ENCODE measurements around the gene TFB1M.
"Not testable (repeated sequence)": the region's sequence is repeated elsewhere in the genome, so short reads cannot be mapped to it uniquely, and the experiment has no call there.

Gene TFB1M

GRCh38 chr6:155234167-155234566, 80.1 kb downstream of the TFB1M start:
- no peak for DNase-seq

DNA sequence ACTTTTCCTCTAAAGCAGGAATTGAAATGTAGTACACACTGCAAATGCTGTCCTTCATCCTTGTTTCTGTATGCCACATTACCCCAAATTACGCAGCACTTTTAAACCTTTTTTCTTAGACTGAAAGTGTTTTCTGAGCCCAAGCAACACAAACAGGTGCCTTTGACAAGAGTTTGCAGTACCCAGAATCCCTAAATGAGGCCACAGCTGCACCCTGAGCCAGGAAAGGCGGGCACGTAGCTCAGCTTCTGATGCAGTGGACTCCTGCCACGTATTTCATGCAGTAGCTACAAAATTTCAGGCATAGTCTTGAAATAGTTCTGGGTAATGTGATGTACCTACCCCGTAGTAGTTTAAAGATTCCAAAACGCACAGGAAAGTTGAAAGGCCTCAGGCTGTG, 81.4 kb downstream of the TFB1M start:
- DNase-seq, result no peak

DNA sequence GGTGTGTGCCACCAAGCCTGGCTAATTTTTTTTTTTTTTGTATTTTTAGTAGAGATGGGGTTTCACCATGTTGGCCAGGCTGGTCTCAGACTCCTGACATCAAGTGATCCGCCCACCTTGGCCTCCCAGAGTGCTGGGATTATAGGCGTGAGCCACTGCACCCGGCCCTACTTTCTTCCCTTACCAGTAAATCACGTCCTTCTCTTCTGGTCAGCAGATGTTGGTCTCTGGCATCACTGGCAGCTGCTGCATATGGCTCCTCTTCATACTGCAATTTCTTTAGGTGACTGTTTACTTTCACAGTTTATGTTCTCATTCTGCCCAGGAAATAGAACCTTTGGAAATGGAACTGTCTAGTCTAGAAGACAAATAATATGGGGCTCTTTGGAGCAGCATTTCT, 83.3 kb downstream of the TFB1M start:
- DNase-seq, result not testable (repeated sequence)

GRCh38 chr6:155228546-155229166, 85.6 kb downstream of the TFB1M start:
- no peak for DNase-seq

DNA sequence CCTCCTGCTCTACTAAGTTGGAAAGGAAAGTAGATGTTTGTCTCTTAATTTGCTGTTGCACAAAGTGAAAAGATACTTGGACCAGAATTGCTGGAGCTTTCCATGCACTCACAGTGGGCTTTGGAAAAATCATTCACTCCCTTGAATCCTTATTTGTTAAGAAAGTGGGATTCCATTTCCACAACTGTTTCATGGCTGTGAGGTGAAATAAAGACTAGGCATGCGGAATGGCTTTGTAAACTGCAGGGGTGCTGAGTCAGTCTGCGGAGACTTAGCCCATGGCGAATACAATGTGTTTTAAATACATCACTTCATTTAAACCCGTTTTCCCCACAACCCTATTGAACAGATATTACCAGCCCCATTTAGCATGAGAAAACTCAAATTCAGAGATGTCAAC, 87.2 kb downstream of the TFB1M start:
- no peak for DNase-seq

GRCh38 chr6:155224618-155225017, 89.7 kb downstream of the TFB1M start:
- peak; percentile 40 for DNase-seq

GRCh38 chr6:155223646-155224451, 90.4 kb downstream of the TFB1M start:
- peak; percentile 44 for DNase-seq

GRCh38 chr6:155222506-155222905, 91.8 kb downstream of the TFB1M start:
- peak; percentile 11 for DNase-seq

GRCh38 chr6:155221086-155221485, 93.2 kb downstream of the TFB1M start:
- DNase-seq, result no peak

- no peak for DNase-seq
Observed at GRCh38 chr6:155219858-155220301, 94.4 kb downstream of the TFB1M start.

DNA sequence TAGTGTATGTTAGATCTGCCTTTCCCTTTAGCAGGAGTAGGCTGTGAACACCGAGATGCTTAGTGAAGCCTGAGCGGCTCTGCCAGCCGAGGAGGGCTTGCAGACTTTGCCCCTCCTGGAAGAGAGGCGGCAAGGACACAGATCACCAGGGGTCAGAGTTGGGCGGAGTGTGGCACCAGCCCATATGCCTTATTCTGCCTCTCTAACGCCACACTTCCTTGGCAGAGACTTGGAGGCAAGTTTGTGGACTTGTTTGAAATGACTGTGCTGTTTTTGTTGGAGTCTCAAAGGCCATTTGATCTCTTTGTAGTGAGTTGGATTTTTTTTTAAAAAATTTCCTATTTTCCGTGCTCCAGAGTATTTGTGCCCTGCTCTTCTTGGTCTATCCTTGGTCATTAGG, 95.0 kb downstream of the TFB1M start:
- no peak for DNase-seq

DNA sequence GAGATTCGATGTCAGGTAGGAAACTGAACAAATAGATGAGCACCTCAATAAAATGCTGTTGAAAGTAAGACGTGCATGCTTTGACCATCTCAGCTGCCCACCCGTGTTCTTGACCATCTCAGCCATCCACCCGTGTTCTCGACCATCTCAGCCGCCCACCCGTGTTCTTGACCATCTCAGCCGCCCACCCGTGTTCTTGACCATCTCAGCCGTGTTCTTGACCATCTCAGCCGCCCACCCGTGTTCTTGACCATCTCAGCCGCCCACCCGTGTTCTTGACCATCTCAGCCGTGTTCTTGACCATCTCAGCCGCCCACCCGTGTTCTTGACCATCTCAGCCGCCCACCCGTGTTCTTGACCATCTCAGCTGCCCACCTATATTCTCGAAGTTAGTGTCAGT, 95.6 kb downstream of the TFB1M start:
- DNase-seq, result not testable (repeated sequence)

- no peak for DNase-seq
Observed at GRCh38 chr6:155216312-155217046, 97.8 kb downstream of the TFB1M start.

DNA sequence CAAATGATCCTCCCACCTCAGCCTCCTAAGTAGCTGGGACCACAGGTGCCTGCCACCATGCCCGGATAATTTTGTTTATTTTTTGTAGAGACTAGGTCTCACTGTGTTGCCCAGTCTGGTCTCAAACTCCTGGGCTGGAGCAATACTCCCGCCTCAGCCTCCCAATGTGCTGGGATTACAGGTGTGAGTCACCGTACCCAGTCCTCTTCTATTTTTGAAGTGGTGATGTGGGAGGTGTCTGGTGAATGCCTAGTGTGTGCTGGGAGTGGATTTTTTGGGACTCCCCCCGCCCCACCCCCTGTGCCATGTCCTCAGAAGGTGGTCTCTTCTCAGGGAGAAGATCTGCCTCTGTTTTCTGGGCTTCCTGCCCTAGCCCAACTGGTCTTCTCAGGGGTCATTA, 98.4 kb downstream of the TFB1M start:
- DNase-seq, result no peak

DNA sequence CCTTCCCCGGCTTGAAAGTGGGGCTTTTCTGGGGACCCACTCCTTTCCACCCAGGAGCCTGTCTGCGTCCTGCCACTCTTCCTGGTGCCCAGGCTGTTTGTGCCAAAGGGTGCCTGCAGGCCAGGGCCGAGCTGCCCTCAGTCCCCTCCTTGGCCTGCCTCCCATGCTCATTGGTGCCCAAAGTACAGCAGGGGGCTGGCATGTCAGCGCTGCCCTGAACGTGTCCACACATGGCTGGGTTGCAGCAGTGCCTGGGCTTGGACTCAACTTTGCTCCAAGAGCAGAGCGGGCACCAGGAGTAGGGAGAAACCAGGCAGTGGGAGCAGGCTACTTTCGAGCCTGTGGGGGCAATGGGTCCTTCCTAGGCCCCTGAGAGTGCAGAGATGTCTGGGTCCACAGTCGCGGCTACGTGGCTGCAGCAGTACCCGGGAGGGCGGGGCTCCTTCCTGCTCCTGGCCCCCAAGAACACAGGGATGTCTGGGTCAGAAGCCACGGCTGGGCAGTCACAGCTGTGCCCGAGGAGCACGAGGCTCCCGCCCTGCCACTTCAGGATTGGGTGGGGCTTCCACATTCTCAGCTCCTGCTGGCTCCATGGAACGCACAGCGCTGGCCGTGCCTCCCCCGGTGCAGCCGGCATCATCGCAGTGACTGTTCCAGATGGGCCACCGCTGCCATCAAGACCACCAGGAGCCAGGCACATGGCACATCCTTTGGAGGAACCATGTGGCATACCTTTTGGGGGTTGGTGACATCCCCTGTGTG, 100.5 kb downstream of the TFB1M start:
- DNase-seq, result no peak

DNA sequence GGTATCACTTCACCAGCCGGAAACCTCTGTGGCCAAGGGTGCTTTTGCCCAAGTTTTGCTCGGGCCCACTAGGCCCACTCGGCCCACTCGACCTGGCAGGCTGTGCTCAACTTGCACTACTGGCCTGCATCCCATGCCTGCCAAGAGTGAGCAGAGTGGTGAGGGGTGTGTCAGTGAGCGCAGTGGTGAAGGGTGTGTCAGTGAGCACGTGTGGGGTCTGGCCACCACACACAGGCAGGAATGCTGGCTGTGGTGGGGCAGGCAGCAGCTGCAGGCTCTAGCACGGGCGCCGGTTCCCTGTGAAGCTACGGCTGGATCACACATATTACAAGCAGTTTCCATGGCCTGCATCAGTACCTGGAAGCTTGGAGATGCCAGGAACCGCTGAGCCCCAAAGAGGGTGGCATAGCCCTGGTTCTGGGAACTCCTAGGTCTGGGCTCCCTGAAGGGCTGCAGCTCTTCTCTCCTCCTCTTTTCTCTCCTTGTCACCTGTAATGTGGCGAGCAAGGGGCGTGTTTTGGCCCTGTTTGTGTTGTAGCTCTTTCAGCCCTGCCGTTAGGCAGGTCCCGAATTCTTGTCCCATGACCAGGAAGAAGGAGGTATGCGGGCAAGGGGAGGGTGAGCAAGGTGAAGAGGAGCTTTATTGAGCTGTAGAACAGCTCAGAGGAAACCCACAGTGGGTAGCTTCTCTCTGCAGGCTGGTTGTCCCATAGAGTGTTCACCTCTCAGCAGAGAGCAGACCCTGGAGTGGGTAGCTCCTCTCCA, 101.5 kb downstream of the TFB1M start:
- no peak for DNase-seq

- DNase-seq, result no peak
Observed at GRCh38 chr6:155212106-155212505, 102.2 kb downstream of the TFB1M start.

- DNase-seq, result no peak
Observed at GRCh38 chr6:155207223-155207622, 107.1 kb downstream of the TFB1M start.

Data from hematopoietic multipotent progenitor cell treated with erythropoietin and hydrocortisone succinate and interleukin-3 and kit ligand, for 4 days (in vitro differentiated cells).